K562 (cell line): ENCODE results near the gene SPINT2. TPM values are rescaled to one million over a fixed set of nuclear protein-coding genes. Genes with fewer than 3 reads are reported as not detected.
A peak's percentile ranks its signal among the peaks of the same experiment; 100 is the strongest.

Experiments used
- CTBP1 ChIP-seq: fragments of 450-650 bp; IDR thresholded peaks from 2 replicates; pipeline ENCODE4 v1.6.1; 2016; ENCODE audit warnings: borderline replicate concordance
- CXXC5 ChIP-seq: fragments of 250-450 bp; sonication (Bioruptor Pico); IDR thresholded peaks from 2 replicates; pipeline ENCODE4 v1.8.0; 2022; ENCODE audit warnings: inconsistent platforms, mild to moderate bottlenecking, moderate library complexity
- EP300 ChIP-seq: IDR thresholded peaks from 2 replicates; pipeline ENCODE4 v1.6.1; 2012; ENCODE audit warnings: low read length, improper control_type of control experiment
- HDAC1 ChIP-seq, 2 experiments: fragments of 450-650 bp; IDR thresholded peaks; 2 replicates each; pipeline ENCODE4 v1.6.1; 2016 to 2017; ENCODE audit warnings: inconsistent platforms in 1 of 2, mild to moderate bottlenecking in 1 of 2, moderate library complexity in 1 of 2
- HNRNPLL ChIP-seq: fragments of 200-400 bp; formaldehyde crosslinking; IDR thresholded peaks from 2 replicates; pipeline ENCODE4 v1.6.1; 2017; ENCODE audit warnings: low read length, low read depth, mild to moderate bottlenecking; ENCODE audit not compliant: poor library complexity, severe bottlenecking
- KAT8 ChIP-seq: fragments of 450-650 bp; IDR thresholded peaks from 2 replicates; pipeline ENCODE4 v1.6.1; 2016; ENCODE audit warnings: low read depth, mild to moderate bottlenecking
- KDM4B ChIP-seq, 2 experiments: fragments of 450-650 bp in 1 of 2; sonication (generic) in 1 of 2; IDR thresholded peaks; 2 replicates each; pipeline ENCODE4 v1.6.1; 2016 to 2017; ENCODE audit warnings: borderline replicate concordance in 2 of 2, antibody characterized with exemption in 1 of 2, low read depth in 1 of 2, mild to moderate bottlenecking in 1 of 2
- LCOR ChIP-seq: sonication (generic); formaldehyde crosslinking; IDR thresholded peaks from 2 replicates; pipeline ENCODE4 v1.8.0; 2022; ENCODE audit warnings: mild to moderate bottlenecking, missing genetic modification reagents
- MTA2 ChIP-seq: fragments of 450-650 bp; IDR thresholded peaks from 2 replicates; pipeline ENCODE4 v1.6.1; 2016; ENCODE audit warnings: low read depth
- MYBL2 ChIP-seq, 2 experiments: fragments of 450-650 bp in 1 of 2; sonication (generic) in 1 of 2; formaldehyde crosslinking in 1 of 2; IDR thresholded peaks; 2 replicates each; pipeline versions ENCODE4 v1.6.1 to v1.8.1; 2017 to 2022; ENCODE audit warnings: borderline replicate concordance in 1 of 2, inconsistent platforms in 1 of 2, low read depth in 1 of 2, mild to moderate bottlenecking in 1 of 2, missing genetic modification reagents in 1 of 2, moderate library complexity in 1 of 2
- NFYB ChIP-seq: IDR thresholded peaks from 2 replicates; pipeline ENCODE4 v1.6.1; 2011; ENCODE audit warnings: mild to moderate bottlenecking, moderate library complexity; ENCODE audit not compliant: insufficient read length; ENCODE audit errors: extremely low read depth
- POLR2G ChIP-seq: fragments of 200-400 bp; formaldehyde crosslinking; IDR thresholded peaks from 2 replicates; pipeline ENCODE4 v1.6.1; 2017; ENCODE audit warnings: low read depth, mild to moderate bottlenecking, antibody characterized with exemption, low read length, moderate library complexity
- RB1 ChIP-seq: fragments of 450-650 bp; IDR thresholded peaks from 2 replicates; pipeline ENCODE4 v1.6.1; 2017; ENCODE audit warnings: low read depth, mild to moderate bottlenecking
- SETDB1 ChIP-seq: IDR thresholded peaks from one replicate; pipeline ENCODE4 v1.6.1; 2012; ENCODE audit warnings: low read length, control low read depth, inconsistent platforms
- SIX5 ChIP-seq, 2 experiments: IDR thresholded peaks; 2 replicates each; pipeline ENCODE4 v1.6.1; 2011; ENCODE audit warnings: low read length in 2 of 2, borderline replicate concordance in 1 of 2, low read depth in 1 of 2, mild to moderate bottlenecking in 1 of 2, moderate library complexity in 1 of 2; ENCODE audit not compliant: insufficient read depth in 1 of 2
- SLC30A9 ChIP-seq: fragments of 250-450 bp; sonication (Bioruptor Pico); IDR thresholded peaks from 2 replicates; pipeline ENCODE4 v1.8.0; 2022; ENCODE audit warnings: mild to moderate bottlenecking, moderate library complexity
- SMARCB1 ChIP-seq: IDR thresholded peaks from 2 replicates; pipeline ENCODE4 v1.6.1; 2011; ENCODE audit warnings: improper control_type of control experiment, low read depth; ENCODE audit not compliant: insufficient read length
- SP1 ChIP-seq: sonication (generic); formaldehyde crosslinking; IDR thresholded peaks from 2 replicates; pipeline ENCODE4 v1.8.1; 2022; ENCODE audit warnings: mild to moderate bottlenecking, missing genetic modification reagents
- SRSF3 ChIP-seq: fragments of 200-400 bp; formaldehyde crosslinking; IDR thresholded peaks from 2 replicates; pipeline ENCODE4 v1.6.1; 2016; ENCODE audit warnings: mild to moderate bottlenecking, low read length, moderate library complexity; ENCODE audit not compliant: insufficient read depth
- TAF15 ChIP-seq: fragments of 200-400 bp; formaldehyde crosslinking; IDR thresholded peaks from 2 replicates; pipeline ENCODE4 v1.6.1; 2017; ENCODE audit warnings: mild to moderate bottlenecking, low read depth, low read length, moderate library complexity
- ZNF224 ChIP-seq: sonication (generic); formaldehyde crosslinking; IDR thresholded peaks from 2 replicates; pipeline ENCODE4 v1.8.0; 2022; ENCODE audit warnings: mild to moderate bottlenecking, missing genetic modification reagents
- ZNF316 ChIP-seq: fragments of 450-650 bp; IDR thresholded peaks from 2 replicates; pipeline ENCODE4 v1.6.1; 2016
- ZZZ3 ChIP-seq: fragments of 450-650 bp; IDR thresholded peaks from 2 replicates; pipeline ENCODE4 v1.6.1; 2016; ENCODE audit warnings: antibody characterized with exemption, mild to moderate bottlenecking, moderate library complexity
- polyA plus RNA-seq, 8 experiments: library from polyadenylated mRNA; depleted of rRNA in 4 of 8; stranded (reverse) in 5 of 8; unstranded in 3 of 8; fragments of >200 nt; fragmentation: Nextera tagmentation in 2 of 8; fragmentation: Illumina TruSeq in 1 of 8; extraction: Ambion mirVana in 2 of 8; extraction: Trizol in 1 of 8; gene quantifications; 2 replicates each; pipeline versions ENCODE4 v1.2.1 to v1.2.3, GENCODE V29; 2011 to 2014; ENCODE audit warnings: inconsistent platforms in 1 of 8, missing spikeins in 1 of 8
- total RNA-seq, 7 experiments: library from RNA; depleted of rRNA in 6 of 7; stranded (reverse); fragments of >200 nt in 6 of 7; fragmentation: Illumina TruSeq in 2 of 7; extraction: Trizol in 2 of 7; gene quantifications; 2 replicates each; pipeline versions ENCODE4 v1.2.1 to v1.2.3, GENCODE V29; 2011 to 2021; ENCODE audit warnings: low replicate concordance in 1 of 7
- TF ChIP-seq, protein P1 (sequence below): fragments of 200-800 bp; sonication (Bioruptor generic); IDR thresholded peaks from 2 replicates; pipeline ENCODE4 v1.6.1; 2017; ENCODE audit warnings: missing genetic modification characterization, missing compliant biosample characterization
- TF ChIP-seq, protein P2 (sequence below): fragments of 250-450 bp; sonication (Bioruptor Pico); IDR thresholded peaks from 2 replicates; pipeline ENCODE4 v1.8.0; 2022; ENCODE audit warnings: moderate library complexity, mild to moderate bottlenecking, inconsistent platforms
- TF ChIP-seq, protein P3 (sequence below): fragments of 200-800 bp; sonication (Bioruptor generic); IDR thresholded peaks from 2 replicates; pipeline ENCODE4 v1.6.1; 2017; ENCODE audit warnings: missing genetic modification characterization, missing compliant biosample characterization

The SPINT2 gene
- total and polyA plus RNA-seq, 9 of the 15 experiments (the other 6 are each of a cell fraction or from before 2014, with no cell fraction given): 0.65 to 4.5 (median 3.4) TPM

DNA sequence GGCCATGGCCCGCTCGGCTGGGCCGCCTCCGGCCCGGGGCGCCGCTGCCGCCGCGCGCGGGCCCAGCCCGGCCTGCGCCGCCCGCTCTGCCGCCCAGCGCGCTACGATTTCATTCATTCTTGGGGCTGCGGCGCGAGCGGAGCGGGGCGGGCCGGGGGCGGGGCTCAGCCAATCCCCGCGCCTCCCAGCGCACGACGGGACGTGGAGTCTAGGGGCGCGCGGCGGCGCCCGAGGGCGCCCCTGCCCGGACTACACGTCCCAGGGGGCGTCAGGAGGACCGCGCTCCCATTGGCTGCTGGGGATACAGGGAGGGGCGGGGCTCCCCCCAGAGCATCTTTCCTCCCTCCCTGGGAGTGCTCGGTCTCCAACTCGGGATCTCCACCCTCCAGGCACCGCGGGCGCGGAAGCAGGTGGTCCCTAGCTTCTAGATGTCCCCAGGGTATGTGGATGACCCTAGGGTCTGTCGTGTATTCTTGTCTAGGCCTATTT is 34.7 kb upstream of the SPINT2 start (continued):
- TF ChIP-seq MYBL2 (IDR thresholded peaks at IDR 0.05; ENCODE audit: low read depth): no peak
- no peak for TF ChIP-seq MYBL2 (CRISPR knock-in tag; IDR thresholded peaks at IDR 0.05; ENCODE audit: borderline replicate concordance)
- peak; percentile 80 for TF ChIP-seq CXXC5 (CRISPR knock-in tag)
- peak; percentile 26 for TF ChIP-seq HNRNPLL
- TF ChIP-seq, protein P1, sequence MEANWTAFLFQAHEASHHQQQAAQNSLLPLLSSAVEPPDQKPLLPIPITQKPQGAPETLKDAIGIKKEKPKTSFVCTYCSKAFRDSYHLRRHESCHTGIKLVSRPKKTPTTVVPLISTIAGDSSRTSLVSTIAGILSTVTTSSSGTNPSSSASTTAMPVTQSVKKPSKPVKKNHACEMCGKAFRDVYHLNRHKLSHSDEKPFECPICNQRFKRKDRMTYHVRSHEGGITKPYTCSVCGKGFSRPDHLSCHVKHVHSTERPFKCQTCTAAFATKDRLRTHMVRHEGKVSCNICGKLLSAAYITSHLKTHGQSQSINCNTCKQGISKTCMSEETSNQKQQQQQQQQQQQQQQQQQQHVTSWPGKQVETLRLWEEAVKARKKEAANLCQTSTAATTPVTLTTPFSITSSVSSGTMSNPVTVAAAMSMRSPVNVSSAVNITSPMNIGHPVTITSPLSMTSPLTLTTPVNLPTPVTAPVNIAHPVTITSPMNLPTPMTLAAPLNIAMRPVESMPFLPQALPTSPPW (CRISPR knock-in tag): peak; percentile 97
- TF ChIP-seq, protein P2, sequence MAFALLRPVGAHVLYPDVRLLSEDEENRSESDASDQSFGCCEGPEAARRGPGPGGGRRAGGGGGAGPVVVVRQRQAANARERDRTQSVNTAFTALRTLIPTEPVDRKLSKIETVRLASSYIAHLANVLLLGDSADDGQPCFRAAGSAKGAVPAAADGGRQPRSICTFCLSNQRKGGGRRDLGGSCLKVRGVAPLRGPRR (CRISPR knock-in tag): no peak
- peak; percentile 23; the same call in 1 of the 2 replicates for TF ChIP-seq POLR2G
- no peak for TF ChIP-seq ZZZ3
- TF ChIP-seq SRSF3: no peak
- TF ChIP-seq KAT8: no peak
- no peak for TF ChIP-seq EP300
- TF ChIP-seq SIX5 (IDR thresholded peaks at IDR 0.05; ENCODE audit: borderline replicate concordance in 1 of 2, insufficient read depth in 1 of 2, low read depth in 1 of 2, low read length in 2 of 2): peak; percentile 75 to 81
- no peak for TF ChIP-seq LCOR
- TF ChIP-seq SETDB1: no peak
- TF ChIP-seq ZNF224 (CRISPR knock-in tag): no peak
- no peak for TF ChIP-seq SLC30A9
- no peak for TF ChIP-seq TAF15
- TF ChIP-seq RB1: peak; percentile 75
- TF ChIP-seq ZNF316: no peak
- no peak for TF ChIP-seq MTA2
- TF ChIP-seq NFYB: peak; percentile 75
- TF ChIP-seq, protein P3, sequence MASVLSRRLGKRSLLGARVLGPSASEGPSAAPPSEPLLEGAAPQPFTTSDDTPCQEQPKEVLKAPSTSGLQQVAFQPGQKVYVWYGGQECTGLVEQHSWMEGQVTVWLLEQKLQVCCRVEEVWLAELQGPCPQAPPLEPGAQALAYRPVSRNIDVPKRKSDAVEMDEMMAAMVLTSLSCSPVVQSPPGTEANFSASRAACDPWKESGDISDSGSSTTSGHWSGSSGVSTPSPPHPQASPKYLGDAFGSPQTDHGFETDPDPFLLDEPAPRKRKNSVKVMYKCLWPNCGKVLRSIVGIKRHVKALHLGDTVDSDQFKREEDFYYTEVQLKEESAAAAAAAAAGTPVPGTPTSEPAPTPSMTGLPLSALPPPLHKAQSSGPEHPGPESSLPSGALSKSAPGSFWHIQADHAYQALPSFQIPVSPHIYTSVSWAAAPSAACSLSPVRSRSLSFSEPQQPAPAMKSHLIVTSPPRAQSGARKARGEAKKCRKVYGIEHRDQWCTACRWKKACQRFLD (CRISPR knock-in tag): no peak
- peak in 1 of 2 experiments; percentile 76; a peak in 2 of 4 replicates for TF ChIP-seq HDAC1 (IDR thresholded peaks at IDR 0.05)
- TF ChIP-seq SMARCB1: no peak
- TF ChIP-seq KDM4B (IDR thresholded peaks at IDR 0.05; ENCODE audit: borderline replicate concordance in 2 of 2, low read depth in 1 of 2): 0 out of 4 replicates have a peak, but pooled peaks of 1 of the 2 experiments have one; percentile 57
- peak; percentile 97 for TF ChIP-seq CTBP1
- peak; percentile 65 for TF ChIP-seq SP1 (CRISPR knock-in tag)
